Progenitor cell of endocrine pancreas (in vitro differentiated cells): Measurements from ENCODE around the gene STAT6. TPM values are rescaled to one million over a fixed set of nuclear protein-coding genes. Genes with fewer than 3 reads are reported as not detected.
A peak's percentile ranks its signal among the peaks of the same experiment; 100 is the strongest.

Experiments used
- DNase-seq: peaks from one replicate; pipeline ENCODE4 v3.0.0; 2021; ENCODE audit warnings: low spot score; ENCODE audit not compliant: unreplicated experiment
- H3K27ac Mint-ChIP-seq: 2 replicates; pipeline ENCODE4 v1.8.0; 2021; ENCODE audit warnings: mild to moderate bottlenecking, moderate library complexity, mixed read lengths
- H3K27me3 Mint-ChIP-seq: 2 replicates; pipeline ENCODE4 v1.8.0; 2021; ENCODE audit warnings: mixed read lengths
- H3K36me3 Mint-ChIP-seq: 2 replicates; pipeline ENCODE4 v1.8.0; 2022; ENCODE audit warnings: mixed read lengths; ENCODE audit not compliant: insufficient read depth
- H3K4me1 Mint-ChIP-seq: 2 replicates; pipeline ENCODE4 v1.8.0; 2021; ENCODE audit warnings: low read depth, mixed read lengths
- H3K4me3 Mint-ChIP-seq: 2 replicates; pipeline ENCODE4 v1.8.0; 2021; ENCODE audit warnings: low read depth, mild to moderate bottlenecking, moderate library complexity, mixed read lengths
- H3K9me3 Mint-ChIP-seq: 2 replicates; pipeline ENCODE4 v1.8.0; 2021; ENCODE audit warnings: low read depth, mixed read lengths
- total RNA-seq: library from RNA; stranded (reverse); gene quantifications from 2 replicates; pipeline ENCODE4 v1.2.1, GENCODE V29; 2021
- TF ChIP-seq, protein P1 (sequence below): fragments of 200-600 bp; sonication (generic); IDR thresholded peaks from one replicate; pipeline ENCODE4 v1.5.0; 2021; ENCODE audit warnings: antibody characterized with exemption, mild to moderate bottlenecking; ENCODE audit not compliant: unreplicated experiment

Gene STAT6
- total RNA-seq, 1 donor from 2014 or later, result 130 TPM

DNA sequence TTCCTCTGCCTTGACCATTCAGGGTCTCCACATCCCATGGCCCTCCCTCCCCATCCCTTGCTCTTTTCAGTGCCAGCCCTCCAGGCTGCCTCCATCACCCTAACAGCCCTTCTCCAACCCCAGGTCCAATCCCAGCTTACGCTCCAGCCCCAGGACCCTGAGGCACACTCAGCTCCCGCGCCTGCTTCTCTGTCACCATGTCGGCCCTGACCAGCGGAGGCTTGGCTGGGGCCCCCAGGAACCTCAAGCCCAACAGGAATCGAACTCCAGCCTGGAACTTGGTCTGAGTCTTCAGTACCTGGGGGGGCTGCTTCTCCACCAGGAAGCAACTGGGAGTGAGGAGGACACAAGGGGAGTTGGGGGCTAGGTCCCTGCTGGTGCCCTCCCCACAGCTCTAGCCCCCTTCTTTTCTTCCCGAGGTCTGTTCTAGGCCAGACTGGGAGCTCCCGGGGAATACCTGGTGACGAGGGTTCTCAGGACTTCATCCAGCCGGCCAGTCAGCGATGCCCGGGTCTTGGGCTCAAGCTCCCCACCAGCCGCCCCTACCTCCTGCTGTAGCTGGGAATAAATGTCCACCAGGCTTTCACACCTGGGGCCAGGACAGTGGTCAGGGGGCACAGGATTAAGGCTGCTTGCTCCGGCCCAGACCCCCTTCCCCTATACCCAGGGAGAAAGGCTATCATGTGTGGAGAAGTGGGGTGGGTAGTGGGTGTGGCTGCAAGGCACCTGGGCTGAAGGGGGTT is 6.0 kb downstream of the STAT6 start:
- Mint-ChIP-seq H3K27me3 (no peaks in the 10 kb centered on the region), H3K9me3 (no peaks in the 10 kb centered on the region), H3K36me3 (peaks cover 4% of the 10 kb centered on the region), H3K4me1 (peaks cover 9% of the 10 kb centered on the region), H3K4me3 (no peak overlapping the region), H3K27ac (no peak overlapping the region)
- no peak for DNase-seq
- TF ChIP-seq, protein P1, sequence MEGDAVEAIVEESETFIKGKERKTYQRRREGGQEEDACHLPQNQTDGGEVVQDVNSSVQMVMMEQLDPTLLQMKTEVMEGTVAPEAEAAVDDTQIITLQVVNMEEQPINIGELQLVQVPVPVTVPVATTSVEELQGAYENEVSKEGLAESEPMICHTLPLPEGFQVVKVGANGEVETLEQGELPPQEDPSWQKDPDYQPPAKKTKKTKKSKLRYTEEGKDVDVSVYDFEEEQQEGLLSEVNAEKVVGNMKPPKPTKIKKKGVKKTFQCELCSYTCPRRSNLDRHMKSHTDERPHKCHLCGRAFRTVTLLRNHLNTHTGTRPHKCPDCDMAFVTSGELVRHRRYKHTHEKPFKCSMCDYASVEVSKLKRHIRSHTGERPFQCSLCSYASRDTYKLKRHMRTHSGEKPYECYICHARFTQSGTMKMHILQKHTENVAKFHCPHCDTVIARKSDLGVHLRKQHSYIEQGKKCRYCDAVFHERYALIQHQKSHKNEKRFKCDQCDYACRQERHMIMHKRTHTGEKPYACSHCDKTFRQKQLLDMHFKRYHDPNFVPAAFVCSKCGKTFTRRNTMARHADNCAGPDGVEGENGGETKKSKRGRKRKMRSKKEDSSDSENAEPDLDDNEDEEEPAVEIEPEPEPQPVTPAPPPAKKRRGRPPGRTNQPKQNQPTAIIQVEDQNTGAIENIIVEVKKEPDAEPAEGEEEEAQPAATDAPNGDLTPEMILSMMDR, result no peak

DNA sequence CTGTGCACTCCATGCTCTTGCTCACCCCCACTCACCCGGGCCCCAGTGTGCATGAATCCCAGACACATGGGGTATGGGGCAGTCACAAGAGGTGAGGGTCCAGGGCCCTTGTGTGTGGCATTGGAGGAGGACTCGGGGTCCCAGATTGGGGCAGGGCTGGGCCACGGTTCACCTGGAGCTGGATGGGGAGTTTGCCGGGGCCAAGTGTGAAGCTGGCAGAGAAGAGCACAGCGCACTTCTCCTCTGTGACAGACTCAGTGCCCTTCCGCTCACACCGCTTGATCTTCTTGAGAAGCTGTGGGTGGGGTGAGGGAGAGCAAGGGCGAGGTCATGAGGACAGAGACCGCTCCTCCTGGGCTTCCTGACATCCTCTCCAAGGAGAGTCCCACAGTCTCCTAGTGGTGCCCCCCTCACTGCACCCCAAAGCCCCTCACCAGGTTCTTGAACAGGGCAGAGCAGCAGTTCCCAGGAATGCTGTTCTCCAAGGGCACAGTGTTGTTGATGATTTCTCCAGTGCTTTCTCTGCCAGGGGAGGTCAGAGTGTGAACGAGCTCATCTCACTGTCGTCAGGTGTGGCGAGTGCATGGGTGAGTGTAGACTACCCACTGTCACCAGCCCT is 6.8 kb downstream of the STAT6 start:
- H3K36me3 Mint-ChIP-seq, result peaks cover 4% of the 10 kb centered on the region
- TF ChIP-seq, protein P1, result no peak
- DNase-seq, result no peak
- H3K9me3 Mint-ChIP-seq, result no peaks in the 10 kb centered on the region
- no peaks in the 10 kb centered on the region for H3K27me3 Mint-ChIP-seq
- H3K4me1 Mint-ChIP-seq, result peaks cover 2% of the 10 kb centered on the region
- H3K4me3 Mint-ChIP-seq, result no peak overlapping the region
- no peak overlapping the region for H3K27ac Mint-ChIP-seq

DNA sequence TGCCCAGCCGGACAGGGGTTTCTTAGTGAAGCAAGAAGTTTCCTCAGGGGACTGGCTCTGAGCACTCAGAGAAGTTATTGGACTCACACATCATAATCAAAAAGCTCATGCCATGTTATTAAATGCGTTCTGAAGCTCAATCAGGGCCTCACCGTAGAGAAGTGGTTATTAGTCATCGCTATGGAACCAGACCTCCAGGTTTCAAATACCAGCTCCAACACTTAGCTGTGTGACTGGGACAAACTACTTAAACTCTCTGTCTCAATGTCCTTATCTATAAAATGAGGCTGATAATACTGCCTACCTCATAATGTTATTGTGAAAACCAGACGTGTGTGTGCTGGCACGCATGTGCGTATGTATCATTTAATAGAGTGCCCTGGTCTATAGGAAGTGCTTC is 7.3 kb downstream of the STAT6 start:
- no peak overlapping the region for H3K27ac Mint-ChIP-seq
- DNase-seq, result no peak
- no peaks in the 10 kb centered on the region for H3K4me1 Mint-ChIP-seq
- H3K27me3 Mint-ChIP-seq, result no peaks in the 10 kb centered on the region
- peaks cover 4% of the 10 kb centered on the region for H3K36me3 Mint-ChIP-seq
- H3K4me3 Mint-ChIP-seq, result no peak overlapping the region
- no peaks in the 10 kb centered on the region for H3K9me3 Mint-ChIP-seq
- TF ChIP-seq, protein P1, result no peak

DNA sequence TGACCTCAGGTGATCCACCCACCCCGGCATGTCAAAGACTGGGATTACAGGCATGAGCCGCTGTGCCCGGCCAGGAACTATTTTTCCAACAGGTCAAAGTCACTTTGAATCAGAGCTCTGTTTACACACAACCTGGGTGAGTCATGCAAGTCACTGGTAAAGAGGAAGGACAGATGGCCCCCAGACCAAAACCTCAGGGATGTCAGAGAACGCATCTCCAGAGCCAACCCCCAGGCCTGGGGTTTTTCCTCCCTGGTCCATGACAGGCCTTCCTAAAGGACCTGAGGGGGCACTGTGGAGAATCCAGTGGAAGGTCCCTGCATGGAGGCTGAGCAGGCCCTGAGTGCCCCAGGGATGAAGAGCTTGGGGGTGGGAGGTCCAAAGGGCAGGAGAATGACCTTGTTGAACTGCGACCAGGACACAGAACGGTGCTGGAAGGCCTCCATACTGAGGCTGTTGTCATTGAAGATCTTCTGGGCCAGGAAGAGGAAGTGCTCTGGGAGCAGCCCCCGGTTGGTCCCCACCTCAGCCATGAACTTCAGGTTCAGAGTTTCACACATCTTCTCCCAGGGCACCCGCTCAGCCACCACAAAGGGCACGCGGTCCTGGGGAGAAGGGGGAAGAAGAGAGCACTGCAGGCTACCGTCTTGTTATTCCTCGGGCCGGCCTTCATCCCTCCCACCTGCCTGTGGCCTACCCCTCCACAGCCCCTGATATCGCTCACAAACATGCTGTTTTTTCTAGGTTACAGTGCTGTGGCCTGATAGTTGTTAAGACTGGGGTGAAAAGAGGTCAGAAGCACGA is 9.1 kb downstream of the STAT6 start:
- no peaks in the 10 kb centered on the region for H3K4me1 Mint-ChIP-seq
- DNase-seq, result no peak
- H3K27ac Mint-ChIP-seq, result peak overlapping the region; percentile 56
- H3K4me3 Mint-ChIP-seq, result no peak overlapping the region
- H3K27me3 Mint-ChIP-seq, result no peaks in the 10 kb centered on the region
- TF ChIP-seq, protein P1, result no peak
- H3K9me3 Mint-ChIP-seq, result no peaks in the 10 kb centered on the region
- peaks cover 3% of the 10 kb centered on the region for H3K36me3 Mint-ChIP-seq

DNA sequence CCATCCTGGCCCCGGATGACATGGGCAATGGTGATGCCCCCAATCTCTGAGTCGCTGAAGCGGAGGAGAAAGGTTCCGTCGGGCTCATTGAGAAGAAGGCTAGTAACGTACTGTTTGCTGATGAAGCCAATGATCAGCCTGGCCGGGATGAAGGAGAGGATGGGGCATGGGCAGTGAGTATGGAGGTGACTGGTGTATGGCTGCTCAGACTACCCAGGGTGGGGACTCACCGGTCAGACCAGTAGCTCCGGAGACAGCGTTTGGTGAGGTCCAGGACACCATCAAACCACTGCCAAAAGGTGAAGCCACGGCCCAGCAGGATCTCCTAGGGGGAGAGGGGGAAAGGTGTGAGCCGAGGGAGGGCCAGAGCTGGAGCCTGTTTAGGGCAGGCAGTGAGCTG is 11.4 kb downstream of the STAT6 start:
- H3K4me1 Mint-ChIP-seq, result no peaks in the 10 kb centered on the region
- H3K4me3 Mint-ChIP-seq, result no peak overlapping the region
- H3K27me3 Mint-ChIP-seq, result no peaks in the 10 kb centered on the region
- H3K27ac Mint-ChIP-seq, result no peak overlapping the region
- DNase-seq, result no peak
- TF ChIP-seq, protein P1, result no peak
- H3K9me3 Mint-ChIP-seq, result no peaks in the 10 kb centered on the region
- peaks cover 6% of the 10 kb centered on the region for H3K36me3 Mint-ChIP-seq
